CD4-positive, alpha-beta T cell treated with Interferon alpha-2 for 1 hour (primary cell): ENCODE measurements around the gene HIF1A.
A peak's percentile ranks its signal among the peaks of the same experiment; 100 is the strongest.
"Not testable (repeated sequence)": the region's sequence is repeated elsewhere in the genome, so short reads cannot be mapped to it uniquely, and the experiment has no call there.

Experiments
- DNase-seq, 2 donors: peaks; one replicate each; pipeline ENCODE4 v3.0.0-alpha.2; 2020 to 2022

The HIF1A gene

DNA sequence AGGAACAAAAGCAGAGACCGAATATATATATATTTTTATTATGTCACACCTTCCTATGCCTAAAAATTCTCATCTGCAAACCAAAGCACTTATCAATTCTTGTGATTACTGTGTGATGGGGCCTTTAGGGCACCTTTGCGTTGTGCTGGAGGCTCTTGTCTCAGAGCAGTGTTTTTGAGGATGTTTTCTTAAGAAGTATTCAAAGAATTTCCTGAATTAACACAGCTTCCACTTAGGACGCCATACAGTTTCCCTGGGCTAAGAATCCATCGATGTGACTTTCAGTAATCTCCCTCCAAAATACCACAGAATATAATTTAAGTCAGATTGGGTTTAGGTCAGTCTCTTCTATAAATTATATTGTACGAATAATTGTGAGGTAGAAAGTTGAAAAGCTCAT, 22.0 kb upstream of the HIF1A start:
- DNase-seq = no peak

DNA sequence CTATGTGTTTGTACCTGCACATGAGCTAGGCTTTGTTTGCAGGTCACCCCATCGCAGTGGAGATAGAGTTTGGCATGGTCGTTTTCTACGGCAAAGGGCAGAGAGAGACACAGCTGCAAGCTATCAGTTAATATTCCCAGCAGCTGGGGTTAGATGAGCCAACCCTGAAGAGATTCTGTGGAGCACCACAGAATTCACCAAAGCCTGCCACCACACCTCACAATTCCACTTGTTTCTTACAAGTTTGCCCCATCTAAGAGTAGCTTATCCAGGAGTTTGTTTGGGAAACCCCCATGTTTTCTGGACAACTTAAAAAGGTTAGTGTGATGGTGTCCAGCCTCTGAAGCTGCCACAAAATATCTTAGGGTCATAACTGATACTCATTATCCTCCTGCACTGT, 20.0 kb upstream of the HIF1A start:
- DNase-seq = no peak

DNA sequence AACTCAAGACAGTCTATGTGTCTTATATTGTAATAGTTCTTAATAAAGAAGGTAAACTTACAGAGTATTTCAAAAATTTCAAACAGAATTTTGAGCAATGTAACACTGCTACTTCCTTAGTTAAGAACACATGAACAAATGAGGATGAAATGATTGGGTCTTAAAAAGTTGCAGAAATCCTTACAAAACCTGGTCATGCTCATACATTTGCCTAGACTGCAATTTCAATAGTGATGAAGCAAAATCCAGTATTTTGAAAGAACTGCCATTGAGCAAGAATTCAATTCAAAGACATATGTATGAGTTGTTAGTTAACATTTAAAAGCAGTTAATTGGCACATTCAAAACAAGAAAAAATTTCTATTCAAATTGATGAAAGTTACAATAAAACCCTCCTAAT, 17.8 kb upstream of the HIF1A start:
- no peak for DNase-seq

DNA sequence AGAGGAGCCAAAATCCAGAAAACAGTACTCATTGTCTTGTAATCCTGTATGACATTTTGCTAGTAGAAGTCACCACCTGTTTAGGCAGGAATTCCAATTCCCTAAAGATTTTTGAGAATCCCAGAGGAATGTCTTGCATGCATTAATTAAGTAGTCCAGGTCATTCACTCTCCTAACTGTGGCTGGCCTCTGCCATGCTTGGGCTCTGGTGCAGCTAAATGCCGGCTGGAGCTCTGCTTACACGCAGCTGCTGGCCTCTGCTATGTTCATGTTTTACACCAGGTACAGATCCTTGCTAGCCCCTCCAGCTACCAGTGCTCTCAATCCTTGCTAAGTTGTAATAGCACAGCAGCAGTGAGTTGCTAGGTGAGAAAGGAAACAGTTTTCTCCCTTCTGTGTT, 16.3 kb upstream of the HIF1A start:
- DNase-seq = no peak

DNA sequence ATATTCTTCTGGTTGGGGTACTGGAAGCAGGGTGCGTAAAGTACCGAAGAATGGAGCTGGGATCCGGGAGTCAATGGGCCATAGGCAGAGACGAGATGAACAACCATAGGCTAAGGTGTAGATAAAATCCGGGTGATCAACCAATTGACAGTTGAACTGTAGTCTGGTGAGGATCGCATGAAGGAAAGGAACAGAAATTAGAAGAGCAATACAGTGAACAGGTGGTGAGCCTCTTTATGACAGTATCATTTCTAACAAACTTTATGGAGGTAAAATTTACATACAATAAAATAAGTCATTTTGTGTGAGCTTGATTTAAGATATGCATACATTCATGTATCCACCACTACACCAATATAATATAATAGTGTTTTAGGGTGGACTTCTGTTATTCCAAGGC, 13.9 kb upstream of the HIF1A start:
- no peak for DNase-seq

DNA sequence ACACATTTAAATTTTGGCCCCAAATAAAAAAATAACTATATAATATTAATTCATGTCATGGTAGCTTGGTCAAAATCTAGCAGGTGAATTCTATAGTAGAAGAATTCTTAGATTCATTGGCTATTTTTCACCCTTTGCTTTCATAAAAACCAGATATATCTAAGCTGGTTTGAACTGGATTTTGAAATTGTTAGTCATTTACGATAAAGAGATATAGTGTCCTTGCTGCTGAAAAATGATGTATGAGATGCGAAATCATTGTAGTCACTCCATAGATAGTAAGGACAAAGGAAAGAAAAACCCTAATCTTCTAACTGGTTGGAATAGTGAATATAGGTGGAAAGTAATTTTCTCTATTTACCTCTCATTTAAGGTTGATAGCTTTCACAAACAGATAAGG, 12.2 kb upstream of the HIF1A start:
- DNase-seq = no peak

DNA sequence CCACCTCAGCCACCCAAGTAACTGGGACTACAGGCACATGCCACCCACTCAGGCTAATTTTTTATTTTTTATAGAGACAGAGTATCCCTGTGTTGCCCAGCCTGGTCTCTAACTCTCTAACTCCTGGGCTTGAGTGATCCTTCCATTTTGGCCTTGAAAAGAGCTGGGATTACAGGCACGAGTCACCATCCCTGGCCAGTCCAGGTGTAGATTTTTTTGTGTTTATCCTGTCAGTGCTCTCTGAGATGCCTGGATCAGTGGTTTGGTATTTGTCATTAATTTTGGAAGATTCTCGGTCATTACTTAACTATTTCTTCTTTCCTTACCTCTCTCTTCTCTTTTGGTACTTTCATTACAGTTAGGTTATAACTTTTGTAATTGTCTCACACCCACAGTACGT, 5.3 kb upstream of the HIF1A start:
- no peak for DNase-seq

DNA sequence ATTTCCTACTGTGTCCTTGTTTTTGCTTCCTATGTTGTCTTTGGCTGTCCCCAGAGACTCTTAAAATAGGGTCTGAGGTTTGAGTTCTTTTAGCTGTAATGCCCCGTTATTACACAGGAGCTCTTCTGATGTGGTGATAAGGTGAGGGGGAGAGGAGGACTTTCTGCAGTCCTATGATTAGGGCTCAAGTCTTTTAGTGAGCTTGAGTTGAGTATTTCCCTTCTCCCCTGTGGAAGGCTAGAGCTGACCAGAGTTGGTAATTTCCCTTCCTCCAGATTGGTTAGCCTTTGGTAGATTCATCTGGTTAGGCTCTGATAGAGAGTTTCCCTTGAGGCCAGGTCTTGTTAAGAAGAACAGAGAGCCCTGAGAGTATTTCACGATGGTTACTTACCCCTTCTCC, 4.3 kb upstream of the HIF1A start:
- DNase-seq = no peak

DNA sequence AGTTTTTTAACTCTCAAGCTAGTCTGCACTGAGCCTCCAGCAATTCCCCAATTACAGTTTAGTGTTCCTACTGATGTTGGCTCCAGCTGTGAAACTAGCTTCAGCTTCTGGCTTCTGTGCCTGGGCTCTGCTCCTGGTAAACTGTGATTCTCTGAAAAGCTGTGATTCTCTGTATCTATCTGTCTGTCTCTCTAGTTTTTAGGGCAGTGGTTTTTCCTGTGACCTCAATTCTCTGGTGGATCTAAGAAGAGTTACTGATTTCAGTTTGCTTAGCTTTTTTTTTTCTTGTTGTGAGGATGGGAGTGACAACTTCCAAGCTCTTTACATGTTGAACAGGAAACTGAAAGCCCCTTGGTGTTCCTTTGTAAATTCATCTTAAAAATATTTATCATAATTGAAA, 3.8 kb upstream of the HIF1A start:
- DNase-seq = peak in 1 of 2 donors; percentile 35

DNA sequence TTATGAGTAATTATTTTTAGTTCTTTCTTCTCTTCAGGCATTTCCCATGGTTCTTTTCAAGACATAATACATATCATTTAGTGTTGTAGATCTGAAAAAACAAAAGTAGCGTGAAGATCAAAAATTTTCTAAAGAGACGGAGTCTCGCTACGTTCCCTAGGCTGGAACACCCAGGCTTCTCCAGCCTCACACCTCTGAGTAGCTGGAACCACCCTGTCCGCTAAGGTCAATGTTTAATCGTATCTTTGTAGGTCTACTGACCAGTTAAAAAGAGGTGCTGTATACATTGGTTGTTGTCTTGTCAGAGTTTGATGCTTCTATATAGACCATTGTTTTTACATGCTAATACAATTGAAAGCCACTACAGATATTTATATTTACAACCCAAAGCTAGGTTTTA, 1.3 kb upstream of the HIF1A start:
- DNase-seq = no peak

DNA sequence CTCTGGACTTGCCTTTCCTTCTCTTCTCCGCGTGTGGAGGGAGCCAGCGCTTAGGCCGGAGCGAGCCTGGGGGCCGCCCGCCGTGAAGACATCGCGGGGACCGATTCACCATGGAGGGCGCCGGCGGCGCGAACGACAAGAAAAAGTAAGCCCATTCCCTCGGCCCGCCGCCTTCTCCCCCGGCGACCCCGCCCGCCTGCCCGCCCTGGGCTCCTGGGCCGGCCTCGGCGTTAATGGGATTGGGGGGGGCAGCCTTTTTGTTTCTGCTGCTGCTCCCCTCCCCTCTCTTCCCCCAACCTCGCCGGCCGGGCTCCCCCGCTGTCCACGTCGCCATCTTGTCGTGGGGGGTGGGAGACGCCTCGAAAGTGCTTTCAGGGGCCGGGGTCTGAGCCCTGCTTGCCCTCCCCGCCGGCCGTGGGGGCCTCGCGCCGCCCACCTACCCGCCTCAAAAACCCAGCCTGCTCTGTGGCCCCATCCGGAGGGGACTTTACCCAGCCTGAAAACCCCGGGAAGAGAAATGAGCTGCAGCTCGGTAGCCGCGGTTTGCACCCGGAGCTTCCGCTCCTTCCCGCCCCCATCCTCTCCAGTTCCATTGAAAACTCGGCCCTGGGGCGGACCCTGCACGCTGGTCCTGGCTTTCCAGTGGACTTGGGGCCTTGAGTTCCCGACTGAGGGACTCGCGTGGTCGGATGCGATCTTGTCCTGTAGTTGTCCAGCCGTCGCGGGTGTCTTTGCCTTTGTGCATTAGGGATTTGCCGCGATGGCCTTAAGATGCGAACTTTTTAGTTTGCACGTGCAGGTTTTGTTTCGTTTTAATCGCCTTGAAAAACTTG, 598 bp downstream of the HIF1A start:
- DNase-seq = peak; percentile 28 to 59

DNA sequence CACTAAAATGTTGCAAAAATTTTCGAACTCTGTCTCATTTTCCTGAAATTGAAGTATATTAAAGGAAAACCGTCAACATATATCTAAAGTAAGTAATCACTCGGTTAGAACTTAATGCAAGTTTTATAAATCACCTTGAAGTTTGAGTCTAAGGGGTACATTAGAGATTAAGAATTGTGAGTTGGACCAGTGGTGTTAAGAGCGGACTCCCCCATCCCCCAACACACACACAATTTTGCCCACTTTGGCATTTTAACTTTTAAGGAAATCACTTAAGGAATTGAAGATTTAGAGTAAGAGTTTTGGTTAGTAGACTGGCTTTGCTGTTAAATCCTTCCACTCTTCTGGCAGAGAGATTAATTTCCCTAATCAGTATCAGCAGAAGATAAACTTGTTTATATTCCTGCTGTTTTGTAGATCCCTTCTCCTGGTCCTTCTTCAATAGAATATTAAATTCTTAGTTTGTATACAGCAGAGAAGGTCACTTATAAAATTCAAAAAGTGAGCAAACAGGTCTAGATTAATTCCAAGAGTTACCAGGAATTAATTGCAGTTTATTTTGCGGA, 1.5 kb downstream of the HIF1A start:
- no peak for DNase-seq

DNA sequence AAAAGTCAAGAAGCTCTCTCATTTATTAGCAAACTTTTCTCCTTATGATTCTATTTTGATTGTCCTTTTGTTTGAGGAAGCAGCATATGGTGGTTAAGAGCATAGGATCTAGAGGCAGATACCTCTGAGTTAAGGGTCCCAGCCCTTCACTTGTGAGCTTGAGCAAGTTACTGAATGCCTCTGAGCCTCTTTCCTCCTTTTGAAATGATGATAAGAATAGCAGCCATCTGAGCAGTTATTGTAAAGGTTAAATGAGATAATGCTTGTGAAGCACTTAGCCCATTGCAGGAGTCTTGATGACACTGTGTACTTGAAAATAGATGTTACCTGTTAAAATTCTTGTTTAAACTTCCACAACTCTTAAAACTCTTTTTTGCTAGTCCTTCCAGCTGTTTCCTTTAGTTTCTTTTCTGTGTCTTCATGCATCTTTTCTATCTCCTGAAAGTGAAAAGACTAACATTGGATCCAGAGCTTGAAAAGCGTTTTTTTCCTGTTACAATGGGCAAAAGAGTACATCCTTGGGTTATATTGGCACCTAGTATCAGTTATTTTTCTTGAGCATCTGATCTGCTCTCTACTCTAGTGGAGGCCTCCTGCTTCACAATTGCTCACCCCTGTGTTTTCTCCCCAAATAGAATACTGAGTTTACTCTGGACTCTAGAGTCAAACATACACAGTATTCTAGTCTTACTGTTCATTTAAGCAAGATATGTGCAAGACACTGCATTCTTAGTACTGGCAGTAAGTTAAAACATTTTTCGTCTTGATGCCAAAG, 3.1 kb downstream of the HIF1A start:
- DNase-seq = no peak

DNA sequence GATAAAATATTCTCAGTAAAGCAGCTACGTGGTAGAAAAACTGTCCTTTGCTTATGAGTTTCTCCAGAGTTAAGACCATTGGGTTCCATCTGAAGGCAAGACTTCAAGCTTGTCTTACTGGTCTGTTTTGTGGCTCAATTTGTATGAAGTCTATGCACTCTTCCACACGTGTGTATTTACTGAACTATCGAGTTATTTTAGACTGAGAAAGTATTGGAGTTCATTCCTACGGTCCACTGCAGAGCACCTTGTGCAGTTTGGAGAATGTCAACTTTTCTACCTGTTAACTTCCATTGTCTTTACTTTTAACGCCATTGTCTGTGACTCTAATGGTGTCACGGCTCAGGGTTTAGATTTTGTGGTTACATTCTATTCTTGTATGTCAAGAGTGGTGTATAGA, 3.7 kb downstream of the HIF1A start:
- no peak for DNase-seq

DNA sequence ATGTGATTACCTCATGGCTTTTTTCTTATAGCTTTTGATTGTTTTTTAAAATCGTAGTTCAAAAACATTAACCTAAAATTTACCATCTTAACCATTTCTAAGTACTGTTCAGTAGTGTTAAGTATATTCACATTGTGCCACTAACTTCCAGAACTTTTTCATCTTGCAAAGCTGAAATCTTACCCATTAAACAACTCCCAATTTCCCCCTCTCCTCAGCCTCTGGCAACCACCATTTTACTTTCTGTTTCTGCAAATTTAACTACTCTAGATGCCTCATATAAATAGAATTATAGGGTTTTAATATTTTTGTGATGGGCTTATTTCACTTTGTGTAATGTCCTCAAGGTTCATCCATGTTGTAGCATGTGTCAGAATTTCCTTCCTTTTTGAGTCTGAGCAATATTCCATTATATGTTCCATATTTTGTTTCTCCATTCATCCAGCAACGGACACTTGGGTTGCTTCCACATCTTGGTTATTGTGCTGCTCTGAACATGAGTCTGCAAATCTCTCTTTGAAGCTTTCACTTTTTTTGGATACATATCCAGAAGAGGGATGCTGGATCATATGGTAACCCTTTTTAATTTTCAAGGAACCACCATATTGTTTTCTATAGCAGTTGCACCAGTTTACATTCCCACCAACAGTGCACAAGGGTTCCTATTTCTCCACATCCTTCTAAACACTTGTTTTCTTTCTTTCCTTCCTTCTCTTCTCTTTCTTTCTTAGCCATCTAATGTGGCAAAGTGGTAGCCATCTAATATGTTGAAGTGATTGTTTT, 5.0 kb downstream of the HIF1A start:
- no peak for DNase-seq

DNA sequence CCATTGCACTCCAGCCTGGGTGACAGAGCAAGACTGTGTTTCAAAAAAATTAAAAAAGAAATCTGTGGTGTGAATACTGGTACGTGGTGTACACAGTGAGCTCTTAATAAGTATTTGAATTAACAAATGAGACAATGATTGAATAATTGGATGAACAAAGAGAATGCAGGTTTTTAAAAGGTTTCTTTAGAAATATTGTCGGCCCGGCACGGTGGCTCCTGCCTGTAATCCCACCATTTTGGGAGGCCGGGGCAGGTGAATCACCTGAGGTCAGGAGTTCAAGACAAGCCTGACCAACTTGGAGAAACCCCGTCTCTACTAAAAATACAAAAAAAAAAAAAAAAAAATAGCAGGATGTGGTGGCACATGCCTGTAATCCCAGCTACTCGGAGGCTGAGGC, 6.6 kb downstream of the HIF1A start:
- DNase-seq = no peak

DNA sequence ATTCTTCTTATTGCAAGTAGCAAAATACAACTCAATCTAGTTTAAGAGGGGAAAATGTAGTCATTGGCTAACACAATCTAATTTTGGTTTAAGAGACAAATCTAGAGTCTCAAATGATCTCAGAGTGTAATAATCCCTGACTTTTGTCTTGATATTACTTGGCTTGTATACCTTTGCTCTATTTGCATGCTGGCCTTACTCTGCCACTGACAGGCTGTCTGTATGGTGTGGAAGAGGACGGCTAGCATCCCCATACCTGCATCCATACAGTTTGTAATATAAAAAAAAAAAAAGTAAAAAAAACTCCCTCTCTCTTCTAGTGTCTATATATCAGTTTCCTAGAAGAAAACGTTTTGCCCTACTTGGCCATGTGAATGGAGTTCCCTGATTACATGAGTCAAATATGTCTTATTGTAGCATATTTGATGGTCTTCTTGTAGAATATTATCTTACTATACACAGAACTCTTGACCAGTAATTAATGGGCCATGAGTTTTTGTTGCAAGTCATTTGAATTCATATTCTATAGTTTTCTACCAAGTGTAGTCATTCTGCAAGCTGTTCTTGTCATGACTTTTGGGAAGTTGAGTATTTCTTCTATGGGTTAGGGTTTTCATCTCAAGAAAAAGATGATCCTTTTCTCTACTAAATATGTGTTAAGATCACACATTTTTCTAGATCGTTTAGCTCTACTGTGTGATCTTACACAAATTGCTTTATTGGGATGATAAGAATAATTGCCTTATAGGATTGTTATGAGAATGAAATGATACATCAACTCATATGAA, 8.2 kb downstream of the HIF1A start:
- DNase-seq = no peak

DNA sequence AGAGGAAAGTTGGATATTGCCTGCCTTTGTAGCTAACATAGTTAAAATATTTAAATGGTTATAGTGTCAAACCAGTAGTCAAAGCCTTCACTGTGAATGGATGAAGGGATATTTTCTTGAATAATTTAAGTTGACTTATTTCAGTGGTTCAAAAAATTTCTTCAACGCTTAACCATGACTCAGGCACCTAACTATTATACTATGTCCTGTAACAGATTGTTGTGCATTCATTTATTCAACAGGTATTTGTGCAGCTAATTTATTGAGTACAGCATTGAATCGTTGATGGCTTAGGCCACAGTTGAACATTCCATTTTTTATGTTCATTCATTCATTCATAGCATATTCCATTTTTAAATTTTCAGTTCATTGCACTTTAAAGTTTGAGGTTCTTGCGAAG, 9.2 kb downstream of the HIF1A start:
- no peak for DNase-seq

DNA sequence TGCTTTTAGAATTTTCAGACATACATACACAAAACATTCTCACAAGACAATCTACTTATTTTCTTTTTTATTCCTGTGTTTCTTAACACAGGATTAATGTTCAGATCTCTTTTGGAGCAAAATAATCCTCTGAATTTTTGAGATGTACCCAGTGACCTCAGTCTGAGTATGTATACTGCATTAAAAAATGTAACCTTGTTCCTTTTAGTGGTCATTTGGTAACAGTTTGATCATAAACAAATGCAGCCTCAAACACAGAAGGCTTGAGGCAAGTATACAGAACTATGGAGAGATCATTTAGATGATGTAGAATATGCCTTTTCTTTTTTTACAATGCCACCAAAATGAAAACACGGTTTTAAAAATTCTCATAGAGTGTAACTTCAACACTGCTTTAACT, 9.7 kb downstream of the HIF1A start:
- DNase-seq = no peak

DNA sequence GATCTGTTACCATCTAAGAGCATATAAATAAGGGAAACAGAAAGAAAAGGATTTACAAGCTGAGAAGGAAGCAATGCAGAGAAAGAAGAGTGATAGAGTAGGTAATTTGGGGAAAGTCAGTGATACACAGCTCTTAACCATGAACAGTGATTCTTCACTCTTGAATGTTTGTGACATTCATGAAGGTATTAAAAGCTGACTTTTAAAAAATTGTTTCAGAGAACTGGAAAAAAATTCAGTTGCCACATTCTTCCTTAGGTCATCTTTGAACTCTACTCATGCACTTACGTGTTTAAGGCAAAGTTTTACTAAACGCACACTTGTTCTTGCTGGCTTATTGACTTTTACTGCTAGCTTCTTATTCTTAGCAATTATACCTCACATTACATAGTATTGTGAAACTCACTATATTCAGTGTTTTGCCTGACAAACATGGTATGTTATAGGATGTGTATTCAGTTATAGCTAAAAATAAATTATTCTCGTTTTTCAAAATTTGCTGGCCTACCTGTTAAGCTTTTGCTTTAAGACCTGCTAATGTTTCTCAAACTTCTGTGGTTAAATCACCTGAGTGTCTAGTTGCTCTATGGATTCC, 10.9 kb downstream of the HIF1A start:
- no peak for DNase-seq

DNA sequence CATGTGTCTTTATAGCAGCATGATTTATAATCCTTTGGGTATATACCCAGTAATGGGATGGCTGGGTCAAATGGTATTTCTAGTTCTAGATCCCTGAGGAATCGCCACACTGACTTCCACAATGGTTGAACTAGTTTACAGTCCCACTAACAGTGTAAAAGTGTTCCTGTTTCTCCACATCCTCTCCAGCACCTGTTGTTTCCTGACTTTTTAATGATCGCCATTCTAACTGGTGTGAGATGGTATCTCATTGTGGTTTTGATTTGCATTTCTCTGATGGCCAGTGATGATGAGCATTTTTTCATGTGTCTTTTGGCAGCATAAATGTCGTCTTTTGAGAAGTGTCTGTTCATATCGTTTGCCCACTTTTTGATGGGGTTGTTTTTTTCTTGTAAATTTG, 12.5 kb downstream of the HIF1A start:
- DNase-seq = not testable (repeated sequence)

DNA sequence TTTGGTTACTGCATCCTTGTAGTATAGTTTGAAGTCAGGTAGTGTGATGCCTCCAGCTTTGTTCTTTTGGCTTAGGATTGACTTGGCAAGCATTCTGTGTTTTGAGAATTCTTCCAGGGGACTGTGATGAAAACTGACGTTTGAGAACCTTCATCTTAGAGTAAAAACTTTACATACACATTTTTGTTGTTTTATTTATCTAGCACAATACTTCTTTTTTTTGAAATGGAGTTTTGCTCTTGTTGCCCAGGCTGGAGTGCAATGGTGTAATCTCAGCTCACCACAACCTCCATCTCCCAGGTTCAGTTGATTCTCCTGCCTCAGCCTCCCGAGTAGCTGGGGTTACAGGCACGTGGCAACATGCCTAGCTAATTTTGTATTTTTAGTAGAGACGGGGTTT, 13.4 kb downstream of the HIF1A start:
- not testable (repeated sequence) for DNase-seq
